Measurements from ENCODE around the gene ANP32A. TPM values are rescaled to one million over a fixed set of nuclear protein-coding genes. Genes with fewer than 3 reads are reported as not detected.

Gene ANP32A
- total RNA-seq, 1 donor from 2014 or later, result 46.2 TPM

GRCh38 chr15:68755731-68756130 lies 65.0 kb downstream of the ANP32A start:
- peak; percentile 32 for DNase-seq (ENCODE audit: low spot score)

- no peak for DNase-seq (ENCODE audit: low spot score)
Measured at GRCh38 chr15:68751622-68752021, 69.1 kb downstream of the ANP32A start.

GRCh38 chr15:68749793-68750192 lies 70.9 kb downstream of the ANP32A start:
- DNase-seq (ENCODE audit: low spot score), result peak; percentile 74

GRCh38 chr15:68749365-68749764 lies 71.3 kb downstream of the ANP32A start:
- DNase-seq (ENCODE audit: low spot score), result no peak

- DNase-seq (ENCODE audit: low spot score), result no peak
Measured at GRCh38 chr15:68743256-68743655, 77.4 kb downstream of the ANP32A start.

GRCh38 chr15:68739390-68740080 lies 81.2 kb downstream of the ANP32A start:
- DNase-seq (ENCODE audit: low spot score), result no peak

- DNase-seq (ENCODE audit: low spot score), result no peak
Measured at GRCh38 chr15:68735610-68736009, 85.1 kb downstream of the ANP32A start.

- DNase-seq (ENCODE audit: low spot score), result no peak
Measured at GRCh38 chr15:68734881-68735280, 85.8 kb downstream of the ANP32A start.

- DNase-seq (ENCODE audit: low spot score), result peak; percentile 32
Measured at GRCh38 chr15:68734352-68734751, 86.3 kb downstream of the ANP32A start.

GRCh38 chr15:68733666-68734065 lies 87.0 kb downstream of the ANP32A start:
- DNase-seq (ENCODE audit: low spot score), result no peak

GRCh38 chr15:68732451-68732850 lies 88.2 kb downstream of the ANP32A start:
- no peak for DNase-seq (ENCODE audit: low spot score)

GRCh38 chr15:68730976-68731897 lies 89.5 kb downstream of the ANP32A start:
- DNase-seq (ENCODE audit: low spot score), result no peak

GRCh38 chr15:68730471-68730919 lies 90.2 kb downstream of the ANP32A start:
- peak; percentile 57 for DNase-seq (ENCODE audit: low spot score)

- DNase-seq (ENCODE audit: low spot score), result peak; percentile 65
Measured at GRCh38 chr15:68729789-68730411, 90.8 kb downstream of the ANP32A start.

Other genes with a start within 250 kb of the ANP32A start
- gene CORO2B, start 241.9 kb downstream of the ANP32A start, total RNA-seq (ENCODE audit: insufficient read depth, low replicate concordance), result 0.72 TPM
- 0.72 TPM for gene SPESP1, start 109.6 kb upstream of the ANP32A start, total RNA-seq (ENCODE audit: insufficient read depth, low replicate concordance)
- gene NOX5, start 193.8 kb upstream of the ANP32A start, total RNA-seq (ENCODE audit: insufficient read depth, low replicate concordance), result 1.2 TPM

Measured in umbilical cord (tissue), 2 donors.